ENCODE data around the gene S100A2. TPM values are rescaled to one million over a fixed set of nuclear protein-coding genes. Genes with fewer than 3 reads are reported as not detected.
"Not testable (repeated sequence)": the region's sequence is repeated elsewhere in the genome, so short reads cannot be mapped to it uniquely, and the experiment has no call there.

S100A2 gene
- total RNA-seq, 1 donor from 2014 or later = 15.4 TPM

DNA sequence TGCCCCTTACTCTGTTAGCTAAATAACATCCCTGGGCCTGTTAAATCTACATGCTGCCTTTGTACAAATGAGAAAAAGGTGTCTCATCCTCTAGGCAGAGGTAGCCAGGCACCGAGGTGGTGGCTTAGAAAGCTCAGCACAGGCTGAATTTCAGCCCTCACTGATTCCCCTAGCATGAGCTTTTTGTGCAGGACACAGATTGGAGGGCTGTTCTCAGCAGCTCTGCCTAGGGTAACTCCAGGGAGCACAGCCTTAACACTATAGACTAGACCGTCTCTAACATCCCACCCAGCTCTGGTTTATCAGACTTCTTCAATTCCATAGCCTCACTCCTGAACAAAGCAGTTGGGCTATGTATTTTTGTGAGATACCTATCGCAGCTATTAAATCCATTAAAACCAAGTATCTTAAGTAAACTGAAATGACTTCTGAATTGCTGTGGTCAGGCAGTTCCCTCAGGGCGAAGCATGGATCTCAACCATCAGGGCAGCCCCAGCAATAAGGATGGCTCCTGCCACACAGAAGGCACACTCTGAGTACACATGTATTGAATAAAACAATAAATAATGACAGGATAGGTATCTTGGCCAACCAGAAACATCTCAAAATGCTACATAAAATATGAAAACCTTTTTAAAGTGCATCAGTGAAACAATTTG is 44.7 kb downstream of the S100A2 start:
- Mint-ChIP-seq H3K36me3 (ENCODE audit: low read depth) (no peaks in the 10 kb centered on the region), H3K4me3 (ENCODE audit: unreplicated experiment) (no peak overlapping the region), H3K27ac (ENCODE audit: unreplicated experiment) (no peak overlapping the region), H3K9me3 (ENCODE audit: low read depth) (no peaks in the 10 kb centered on the region), H3K4me1 (ENCODE audit: low read depth) (peaks cover 29% of the 10 kb centered on the region), H3K27me3 (ENCODE audit: low read depth) (no peaks in the 10 kb centered on the region)
- DNase-seq (ENCODE audit: low spot score) = no peak
- TF ChIP-seq CTCF (IDR thresholded peaks at IDR 0.05) = no peak

DNA sequence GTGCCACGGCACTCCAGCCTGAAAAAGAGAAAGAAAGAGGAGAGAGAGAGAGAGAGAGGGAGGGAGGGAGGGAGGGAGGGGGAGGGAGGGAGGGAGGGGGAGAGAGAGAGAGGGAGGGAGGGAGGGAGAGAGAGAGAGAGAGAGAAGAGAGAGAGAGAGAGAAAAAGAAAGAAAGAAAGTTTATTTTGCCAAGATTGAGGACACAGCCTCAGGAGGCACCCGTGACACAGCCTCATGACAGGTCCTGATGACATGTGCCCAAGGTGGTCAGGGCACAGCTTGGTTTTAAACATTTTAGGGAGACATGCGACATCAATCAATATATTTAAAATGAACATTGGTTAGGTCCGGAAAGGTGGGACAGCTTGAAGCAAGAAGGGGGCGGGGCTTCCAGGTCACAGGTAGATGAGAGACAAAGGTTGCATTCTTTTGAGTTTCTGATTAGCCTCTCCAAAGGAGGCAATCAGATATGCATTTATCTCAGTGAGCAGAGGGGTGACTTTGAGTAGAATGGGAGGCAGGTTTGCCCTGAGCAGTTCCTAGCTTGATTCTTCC is 45.4 kb downstream of the S100A2 start:
- H3K4me3 Mint-ChIP-seq (ENCODE audit: unreplicated experiment); H3K9me3 Mint-ChIP-seq (ENCODE audit: low read depth); H3K27me3 Mint-ChIP-seq (ENCODE audit: low read depth); DNase-seq (ENCODE audit: low spot score); H3K27ac Mint-ChIP-seq (ENCODE audit: unreplicated experiment); H3K36me3 Mint-ChIP-seq (ENCODE audit: low read depth): not testable (repeated sequence)
- H3K4me1 Mint-ChIP-seq (ENCODE audit: low read depth) = peaks cover 21% of the 10 kb centered on the region

DNA sequence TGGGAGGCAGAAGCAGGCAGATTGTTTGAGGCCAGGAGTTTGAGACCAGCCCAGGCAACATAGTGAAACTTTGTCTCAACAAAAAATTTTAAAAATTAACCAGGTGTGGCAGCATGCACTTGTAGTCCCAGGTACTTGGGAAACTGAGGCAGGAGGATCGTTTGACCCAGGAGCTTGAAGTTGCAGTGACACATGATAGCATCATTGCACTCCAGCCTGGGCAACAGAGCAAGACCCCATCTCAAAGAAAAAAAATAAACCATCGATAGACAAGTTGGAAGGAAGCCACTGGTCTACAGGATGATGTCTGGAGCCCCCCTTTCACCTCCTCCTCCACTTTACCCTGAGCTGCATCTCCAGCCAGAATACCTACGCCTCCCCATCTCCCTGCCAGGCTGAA is 46.4 kb downstream of the S100A2 start:
- Mint-ChIP-seq H3K4me1 (ENCODE audit: low read depth) (peaks cover 18% of the 10 kb centered on the region), H3K27ac (ENCODE audit: unreplicated experiment) (no peak overlapping the region), H3K4me3 (ENCODE audit: unreplicated experiment) (no peak overlapping the region), H3K27me3 (ENCODE audit: low read depth) (no peaks in the 10 kb centered on the region), H3K9me3 (ENCODE audit: low read depth) (no peaks in the 10 kb centered on the region), H3K36me3 (ENCODE audit: low read depth) (no peaks in the 10 kb centered on the region)
- TF ChIP-seq CTCF (IDR thresholded peaks at IDR 0.05) = no peak
- no peak for DNase-seq (ENCODE audit: low spot score)

DNA sequence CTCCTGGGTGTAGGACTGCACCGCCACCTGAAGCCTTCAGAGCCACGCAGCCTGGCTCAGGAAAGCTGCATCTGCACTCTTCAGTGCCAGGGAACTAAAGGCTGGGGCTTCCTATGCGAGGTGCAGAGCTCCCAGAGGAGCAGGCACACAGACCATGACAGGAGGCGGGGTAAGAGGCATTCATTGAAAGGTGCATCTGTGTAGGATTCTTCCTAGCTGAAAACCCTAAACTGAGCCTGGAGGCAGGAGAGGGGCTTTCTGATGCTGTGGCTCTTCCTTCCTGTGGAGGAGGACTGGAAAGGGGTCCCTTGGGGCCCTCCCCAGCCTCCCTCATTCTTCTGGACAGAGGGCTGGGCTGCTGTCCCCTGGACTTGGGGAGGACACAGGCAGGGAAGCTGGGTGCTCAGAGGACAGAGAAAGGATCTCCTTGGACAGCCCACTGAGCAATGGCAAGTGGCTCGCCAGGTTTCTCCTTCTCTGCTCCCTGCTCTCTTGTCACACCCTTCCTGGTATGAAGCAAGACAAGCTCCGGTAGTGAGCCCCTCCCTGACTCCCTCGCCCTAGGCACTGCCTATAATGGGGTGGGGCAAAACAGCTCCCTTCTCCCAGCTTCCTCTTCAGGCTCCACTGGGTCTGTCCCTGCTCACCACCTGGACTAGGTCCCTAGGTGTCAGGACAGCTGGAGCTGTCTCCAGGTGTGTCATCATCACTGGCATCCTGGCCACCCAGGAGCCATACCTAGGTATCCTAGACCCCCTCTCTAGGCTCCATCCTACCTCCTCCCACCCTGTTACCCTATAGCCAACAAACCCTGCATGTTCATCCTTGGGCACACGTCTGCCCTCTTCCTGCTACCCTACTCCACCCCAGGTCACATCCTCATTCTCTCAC is 49.9 kb downstream of the S100A2 start:
- Mint-ChIP-seq H3K9me3 (ENCODE audit: low read depth) (no peaks in the 10 kb centered on the region), H3K36me3 (ENCODE audit: low read depth) (no peaks in the 10 kb centered on the region), H3K27me3 (ENCODE audit: low read depth) (no peaks in the 10 kb centered on the region), H3K4me1 (ENCODE audit: low read depth) (peaks cover 30% of the 10 kb centered on the region), H3K27ac (ENCODE audit: unreplicated experiment) (no peak overlapping the region), H3K4me3 (ENCODE audit: unreplicated experiment) (no peak overlapping the region)
- DNase-seq (ENCODE audit: low spot score) = no peak
- TF ChIP-seq CTCF (IDR thresholded peaks at IDR 0.05) = no peak

DNA sequence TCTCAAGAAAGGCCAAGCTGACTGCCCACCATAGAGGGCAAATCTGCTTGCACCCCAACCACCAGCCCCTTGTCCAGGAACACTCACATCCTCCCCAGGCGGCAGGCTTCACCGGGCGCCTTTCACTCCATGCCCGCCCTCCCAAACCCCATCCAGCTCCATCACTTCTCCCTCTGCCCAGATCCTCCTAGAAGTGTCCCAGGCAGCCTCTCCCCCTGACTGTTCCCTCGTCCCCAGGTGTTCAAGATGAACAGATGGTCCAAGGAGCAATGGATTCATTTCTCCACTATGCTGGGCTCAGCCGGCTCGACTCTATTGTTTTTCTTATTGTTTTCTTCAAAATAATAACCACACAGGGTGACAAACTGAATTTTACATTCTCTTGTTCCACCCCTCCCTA is 52.0 kb downstream of the S100A2 start:
- Mint-ChIP-seq H3K27ac (ENCODE audit: unreplicated experiment) (no peak overlapping the region), H3K9me3 (ENCODE audit: low read depth) (no peaks in the 10 kb centered on the region), H3K36me3 (ENCODE audit: low read depth) (no peaks in the 10 kb centered on the region), H3K4me3 (ENCODE audit: unreplicated experiment) (no peak overlapping the region), H3K27me3 (ENCODE audit: low read depth) (no peaks in the 10 kb centered on the region), H3K4me1 (ENCODE audit: low read depth) (peaks cover 32% of the 10 kb centered on the region)
- no peak for TF ChIP-seq CTCF (IDR thresholded peaks at IDR 0.05)
- DNase-seq (ENCODE audit: low spot score) = no peak
